SU-DHL-6 (cell line): ENCODE data around the gene HLA-DOA.

Experiments used
- CTCF ChIP-seq: fragments of 200-600 bp; sonication (generic); IDR thresholded peaks from one replicate; pipeline ENCODE4 v1.5.1; 2017; ENCODE audit warnings: antibody characterized with exemption, mild to moderate bottlenecking, low read length, moderate library complexity; ENCODE audit not compliant: insufficient read depth, poor library complexity, severe bottlenecking
- EZH2phosphoT487 ChIP-seq: fragments of 200-600 bp; sonication (generic), shearing (Covaris generic); conservative IDR thresholded peaks from 2 replicates; pipeline ENCODE4 v1.6.1; 2018; ENCODE audit warnings: mild to moderate bottlenecking, antibody characterized with exemption, low read length, moderate library complexity, mixed read lengths

- TF ChIP-seq CTCF (no peak), EZH2phosphoT487 (no peak)
These were observed 43.2 kb upstream of the HLA-DOA start for GRCh38 chr6:33052627-33053026.
